ENCODE results near the gene TAP1.
A peak's percentile ranks its signal among the peaks of the same experiment; 100 is the strongest.

TAP1 gene

DNA sequence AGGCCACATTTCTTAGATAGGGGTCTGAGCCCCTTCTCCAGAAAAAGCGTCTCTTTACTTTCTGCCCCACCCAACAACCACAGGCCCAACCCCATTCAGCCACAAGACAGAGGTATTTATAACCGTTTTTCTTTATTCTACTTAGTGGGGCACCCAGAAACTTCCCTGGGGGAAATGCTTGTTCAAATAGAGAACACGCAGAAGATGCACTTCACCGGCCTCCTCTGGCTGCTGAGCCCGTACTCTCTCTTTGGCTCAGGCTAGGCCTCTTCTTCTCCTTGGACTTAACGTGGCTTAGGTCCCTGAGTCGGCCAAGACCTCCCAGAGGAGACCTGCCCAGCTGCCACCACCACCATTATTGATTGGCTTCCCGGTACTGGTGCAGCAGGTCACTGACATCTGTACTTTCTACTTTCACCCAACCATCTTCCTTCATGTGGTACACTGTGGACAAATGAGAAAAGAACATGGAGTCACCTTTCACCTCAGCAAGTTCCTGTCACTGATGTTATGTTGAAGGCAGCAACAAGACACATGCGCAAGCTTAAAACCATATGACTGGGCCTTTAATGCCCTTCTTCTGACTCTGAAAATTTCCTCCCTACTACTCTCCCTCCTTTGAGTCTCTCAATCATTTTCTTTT lies 12.8 kb downstream of the TAP1 start:
- no peak for DNase-seq (ENCODE audit: low read depth in 1 of 2, low spot score in 1 of 2)

DNA sequence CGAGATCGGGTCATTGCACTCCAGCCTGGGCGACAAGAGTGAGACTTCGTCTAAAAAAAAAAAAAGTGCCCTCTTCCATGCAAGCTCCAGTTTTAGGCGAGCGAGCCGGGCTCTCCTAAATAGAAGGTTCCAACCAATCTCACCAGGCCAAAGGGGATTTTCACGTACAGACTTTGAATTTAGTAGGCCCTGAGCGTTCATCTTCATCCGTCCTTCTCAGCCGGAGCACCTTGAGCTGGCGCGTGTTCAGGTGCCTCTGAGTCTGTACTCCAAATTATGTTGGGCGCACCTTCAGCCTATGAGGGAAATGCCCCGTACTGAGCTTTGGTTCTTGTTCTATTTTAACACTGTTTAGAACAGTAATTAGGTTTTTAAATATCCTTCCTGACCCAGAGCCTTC lies 14.1 kb downstream of the TAP1 start:
- DNase-seq (ENCODE audit: low read depth in 1 of 2, low spot score in 1 of 2): no peak

DNA sequence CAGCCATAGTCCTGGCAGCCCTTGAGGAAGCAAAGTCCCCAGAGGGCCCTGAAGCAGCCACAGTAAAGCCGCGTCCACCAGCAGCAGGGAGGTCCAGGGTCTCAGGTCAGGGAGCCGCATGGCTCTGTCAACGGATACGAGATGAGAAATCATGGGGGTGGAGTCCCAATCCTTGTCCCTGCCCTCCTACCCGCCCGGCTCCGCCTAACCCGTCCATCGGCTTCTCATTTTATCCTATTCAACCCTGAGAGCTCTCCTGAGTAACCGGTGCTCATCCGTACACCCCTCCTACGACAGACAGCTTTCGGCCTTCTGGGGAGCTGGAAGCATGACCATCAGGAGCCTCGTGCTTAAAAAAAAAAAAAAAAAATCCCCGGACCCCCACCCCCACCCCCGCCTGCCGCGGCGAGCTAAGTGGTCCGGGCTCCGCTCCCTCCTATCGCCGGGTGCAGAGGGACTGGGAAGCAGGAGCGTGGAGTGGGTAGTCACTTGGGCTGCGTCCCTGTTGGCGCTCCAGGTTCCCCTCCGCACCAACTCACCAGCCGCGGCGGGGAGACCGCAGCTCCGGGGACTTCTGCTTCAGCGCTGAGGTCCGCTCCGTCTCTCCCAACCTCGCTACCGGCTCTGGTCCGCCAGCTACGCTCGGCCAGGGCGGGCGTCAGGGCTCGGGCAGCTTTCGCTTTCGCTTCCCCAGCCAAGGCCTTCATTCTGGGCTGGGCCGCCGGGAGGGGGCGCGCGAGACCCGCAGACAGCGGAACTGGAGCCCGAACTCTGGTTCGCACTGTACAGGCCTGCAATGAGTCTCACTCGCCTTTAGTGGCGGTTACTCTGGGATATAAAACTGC lies 15.2 kb downstream of the TAP1 start, which contains the start of gene TAP2:
Gene TAP2 (minus strand): TSS at position 626 of the 845 bp plus-strand sequence. CDS start 506 bp downstream, at position 120.
- DNase-seq (ENCODE audit: low read depth in 1 of 2, low spot score in 1 of 2): peak; percentile 97 to 99

DNA sequence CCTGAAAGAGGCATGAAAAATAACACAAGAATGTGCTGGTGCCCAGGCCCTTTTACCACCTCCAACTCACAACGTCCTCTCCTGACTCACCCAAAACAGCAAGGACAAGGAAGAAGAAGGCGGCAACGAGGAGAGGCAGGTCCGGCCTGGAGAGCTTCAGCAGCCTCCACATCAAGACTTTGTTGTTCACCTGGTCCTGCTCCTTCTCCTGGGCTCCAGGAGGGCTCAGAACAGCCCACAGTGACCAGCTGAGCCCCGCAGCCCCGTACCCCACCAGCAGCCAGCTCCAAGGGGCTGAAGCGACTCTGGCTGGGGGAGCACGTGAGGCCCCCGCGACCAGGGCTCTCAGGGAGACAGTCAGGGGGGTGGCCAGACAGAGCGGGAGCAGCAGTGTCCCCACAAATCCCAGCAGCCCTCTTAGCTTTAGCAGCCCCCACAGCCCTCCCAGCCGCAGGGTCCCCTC lies 15.8 kb downstream of the TAP1 start:
- no peak for DNase-seq (ENCODE audit: low read depth in 1 of 2, low spot score in 1 of 2)

DNA sequence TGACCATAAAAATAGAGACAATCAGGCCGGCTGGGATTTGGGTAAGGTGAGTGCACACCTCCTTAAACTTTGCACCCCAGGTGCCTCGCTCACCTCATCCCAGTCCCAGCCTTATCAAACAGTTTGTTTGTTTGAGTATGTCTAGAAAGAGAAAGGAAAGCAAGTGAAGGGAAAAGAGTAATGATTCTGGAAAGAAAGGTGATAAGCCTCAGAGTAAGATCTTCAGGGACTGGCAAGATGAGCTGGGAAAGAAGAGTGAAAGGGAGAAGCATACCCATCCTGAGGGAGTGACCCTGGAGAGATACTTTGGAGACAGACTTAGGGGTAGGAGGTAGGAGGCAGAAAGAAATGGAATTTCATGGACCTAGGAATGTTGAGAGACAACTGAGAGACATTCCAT lies 16.6 kb downstream of the TAP1 start:
- DNase-seq (ENCODE audit: low read depth in 1 of 2, low spot score in 1 of 2): no peak

DNA sequence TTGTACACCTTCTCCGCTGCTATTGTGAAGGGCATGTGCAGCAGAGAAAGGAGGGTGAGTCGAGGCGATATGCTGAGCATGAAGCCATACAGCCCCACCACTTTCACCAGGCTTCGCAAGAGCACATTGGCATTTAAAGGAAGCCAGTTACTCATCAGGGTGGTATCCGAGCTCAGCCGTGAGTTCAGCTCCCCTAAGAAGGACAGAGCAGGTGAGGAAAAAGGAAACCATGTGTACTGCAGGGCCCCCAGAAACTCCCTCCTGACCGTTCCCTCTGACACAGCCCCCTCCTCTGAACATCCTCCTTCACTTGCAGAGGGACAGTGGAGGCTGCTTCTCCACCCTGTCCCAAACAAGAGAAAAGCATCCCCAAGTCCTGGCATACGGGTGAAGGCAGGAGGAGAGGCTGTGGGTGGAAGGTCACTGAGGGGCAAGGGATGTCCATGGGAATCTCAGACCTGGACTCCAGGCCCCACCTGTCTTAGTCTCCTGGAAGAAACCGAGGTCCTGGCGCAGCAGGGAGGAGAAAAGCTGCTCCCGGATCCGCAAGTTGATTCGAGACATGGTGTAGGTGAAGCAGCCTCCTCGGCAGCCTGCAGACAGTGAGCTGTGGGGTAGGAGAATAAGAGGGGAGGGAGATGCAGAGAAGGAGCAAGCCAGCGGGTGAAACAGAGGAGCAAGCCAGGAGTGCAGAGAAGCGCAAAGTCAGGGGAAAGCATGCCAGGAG lies 18.2 kb downstream of the TAP1 start:
- DNase-seq (ENCODE audit: low read depth in 1 of 2, low spot score in 1 of 2): no peak

DNA sequence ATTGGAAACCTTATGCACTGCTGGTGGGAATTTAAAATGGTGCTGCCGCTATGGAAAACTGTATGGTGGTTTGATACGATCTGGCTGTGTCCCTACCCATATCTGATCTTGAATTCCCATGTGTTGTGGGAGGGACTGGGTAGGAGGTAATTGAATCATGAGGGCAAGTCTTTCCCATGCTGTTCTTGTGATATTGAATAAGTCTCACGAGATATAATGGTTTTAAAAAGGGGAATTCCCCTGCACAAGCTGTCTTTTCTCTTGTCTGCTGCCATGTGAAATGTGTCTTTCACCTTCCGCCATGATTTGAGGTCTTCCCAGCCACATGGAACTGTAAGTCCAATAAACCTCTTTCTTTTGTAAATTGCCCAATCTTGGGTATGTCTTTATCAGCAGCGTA lies 19.8 kb downstream of the TAP1 start:
- DNase-seq (ENCODE audit: low read depth in 1 of 2, low spot score in 1 of 2): no peak

DNA sequence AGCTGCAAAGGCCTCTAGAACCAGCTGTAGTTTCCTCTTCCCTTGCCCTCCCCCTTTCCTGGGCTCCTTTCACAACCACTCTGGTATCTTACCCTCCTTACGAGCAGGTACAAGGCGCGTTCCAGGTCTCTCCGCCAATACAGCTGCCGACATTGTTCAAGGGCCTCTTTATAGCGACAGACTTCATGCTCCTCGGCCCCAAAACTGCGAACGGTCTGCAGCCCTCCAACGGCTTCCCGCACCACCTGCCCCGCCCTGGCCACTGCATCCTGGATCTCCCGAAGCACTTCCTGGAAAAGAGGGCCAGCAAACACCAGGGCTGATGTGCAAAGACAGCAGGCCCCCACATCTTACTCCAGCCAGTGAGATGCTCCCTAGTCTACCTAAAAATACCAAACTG lies 21.0 kb downstream of the TAP1 start:
- no peak for DNase-seq (ENCODE audit: low read depth in 1 of 2, low spot score in 1 of 2)

DNA sequence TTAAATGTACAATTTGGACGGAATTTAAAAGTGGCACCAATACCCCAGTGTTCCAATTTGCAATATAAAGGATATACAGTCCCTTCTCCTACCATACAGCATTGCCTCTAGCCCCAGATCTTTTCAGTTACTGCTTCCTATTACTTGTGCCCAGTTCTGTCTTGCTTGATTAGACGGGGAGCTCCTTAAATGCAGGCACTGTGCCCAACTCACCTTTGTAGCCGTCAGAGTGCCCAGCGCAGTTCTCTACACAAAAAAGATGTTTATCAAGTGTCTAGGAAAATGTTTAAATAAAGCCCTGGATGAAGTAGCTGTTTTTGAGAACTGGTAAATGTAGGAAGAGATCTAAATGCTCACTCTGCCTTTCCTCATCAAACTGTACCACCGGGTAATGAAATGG lies 22.6 kb downstream of the TAP1 start:
- no peak for DNase-seq (ENCODE audit: low read depth in 1 of 2, low spot score in 1 of 2)

DNA sequence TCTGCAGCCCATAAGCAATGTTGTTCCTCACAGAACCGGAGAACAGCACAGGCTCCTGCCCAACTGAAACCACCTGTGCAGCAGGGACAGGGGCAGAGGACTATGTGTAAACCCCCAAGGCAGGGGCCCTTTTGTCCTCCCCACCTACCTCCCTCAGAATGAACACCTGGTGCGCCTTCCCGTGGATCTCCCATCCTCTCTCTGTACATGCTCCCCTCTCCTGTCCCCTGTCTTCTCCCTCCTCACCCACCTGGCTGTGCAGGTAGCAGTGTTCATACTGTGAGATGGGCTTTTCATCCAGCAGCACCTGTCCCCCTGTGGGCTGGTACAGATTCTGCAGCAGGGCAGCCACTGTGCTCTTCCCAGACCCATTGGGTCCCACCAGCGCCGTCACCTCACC lies 23.5 kb downstream of the TAP1 start:
- DNase-seq (ENCODE audit: low read depth in 1 of 2, low spot score in 1 of 2): no peak

DNA sequence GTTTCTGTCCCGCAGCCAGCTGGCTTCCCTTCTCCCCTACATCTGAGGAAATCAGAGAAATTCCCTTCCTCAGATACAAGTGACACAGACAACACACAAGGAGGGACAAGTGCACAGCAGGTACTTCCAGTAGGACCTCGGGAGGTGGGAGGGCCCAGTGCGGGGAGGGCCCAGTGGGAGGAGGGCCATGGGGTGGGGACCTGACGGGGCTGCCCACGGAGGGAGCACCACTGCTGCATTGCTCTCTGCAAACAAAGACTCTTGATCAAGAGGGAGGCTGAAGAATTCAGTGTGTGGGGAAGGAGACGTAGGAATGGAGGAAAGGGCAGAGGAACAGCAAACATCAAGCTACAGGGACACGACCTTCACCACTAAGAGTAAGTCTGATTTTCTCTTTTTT lies 24.0 kb downstream of the TAP1 start:
- DNase-seq (ENCODE audit: low read depth in 1 of 2, low spot score in 1 of 2): no peak

DNA sequence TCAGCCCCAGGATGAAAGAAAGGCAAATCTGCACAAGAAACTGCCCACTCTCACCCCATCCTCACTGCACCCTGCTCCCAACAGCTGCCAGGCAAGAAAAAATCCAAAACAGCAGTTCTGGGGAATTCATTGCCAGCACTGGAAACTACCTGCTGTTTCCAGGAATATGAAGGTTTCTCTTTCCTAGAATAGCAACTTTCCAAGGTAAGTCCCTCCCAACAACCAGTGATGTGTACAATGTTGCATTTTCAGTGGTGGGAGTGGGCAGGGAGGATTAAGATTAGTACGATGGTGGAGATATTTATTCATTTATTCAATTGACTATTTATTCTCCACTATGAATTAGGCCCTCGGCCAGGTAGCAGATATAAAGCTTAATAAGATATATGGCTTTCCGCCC lies 26.5 kb downstream of the TAP1 start:
- DNase-seq (ENCODE audit: low read depth in 1 of 2, low spot score in 1 of 2): no peak

DNA sequence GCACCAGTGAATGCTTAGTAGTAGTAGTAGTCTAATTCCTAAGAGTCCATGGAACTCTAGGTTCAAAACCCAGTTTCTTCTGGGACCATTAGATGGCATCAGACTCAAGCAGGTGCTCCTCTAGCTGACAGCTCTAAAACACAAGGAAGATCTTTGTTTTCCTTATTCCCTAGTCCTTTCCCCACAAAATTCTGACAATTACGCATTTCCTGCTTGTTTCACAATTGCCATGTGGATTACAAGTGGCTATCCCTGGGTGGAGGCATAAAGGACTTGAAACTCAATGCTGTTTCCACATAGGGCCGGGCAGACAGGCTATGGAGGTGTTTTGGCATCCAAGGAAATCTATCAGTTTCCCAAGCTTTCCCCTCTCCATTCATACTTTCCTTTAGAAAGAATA lies 27.5 kb downstream of the TAP1 start:
- no peak for DNase-seq (ENCODE audit: low read depth in 1 of 2, low spot score in 1 of 2)

DNA sequence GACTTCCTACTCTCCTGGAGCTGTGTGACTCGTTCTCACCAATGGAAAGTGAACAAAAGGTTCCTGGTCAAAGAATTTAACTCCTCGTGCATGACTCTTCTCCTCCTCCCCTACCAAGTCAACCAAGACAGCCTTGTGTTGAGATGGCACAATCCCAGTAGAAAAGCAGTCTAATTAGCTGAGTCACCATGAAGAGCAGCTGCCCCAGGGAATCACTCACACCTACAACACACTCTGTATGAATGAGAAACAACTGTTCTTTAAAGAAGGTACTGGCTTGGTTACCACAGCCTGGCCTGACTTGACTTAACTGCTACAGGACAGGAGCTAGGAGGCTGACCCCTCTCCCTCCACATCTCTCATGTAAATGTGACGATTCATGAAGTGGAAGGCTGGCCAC lies 33.8 kb downstream of the TAP1 start:
- DNase-seq (ENCODE audit: low read depth in 1 of 2, low spot score in 1 of 2): no peak

DNA sequence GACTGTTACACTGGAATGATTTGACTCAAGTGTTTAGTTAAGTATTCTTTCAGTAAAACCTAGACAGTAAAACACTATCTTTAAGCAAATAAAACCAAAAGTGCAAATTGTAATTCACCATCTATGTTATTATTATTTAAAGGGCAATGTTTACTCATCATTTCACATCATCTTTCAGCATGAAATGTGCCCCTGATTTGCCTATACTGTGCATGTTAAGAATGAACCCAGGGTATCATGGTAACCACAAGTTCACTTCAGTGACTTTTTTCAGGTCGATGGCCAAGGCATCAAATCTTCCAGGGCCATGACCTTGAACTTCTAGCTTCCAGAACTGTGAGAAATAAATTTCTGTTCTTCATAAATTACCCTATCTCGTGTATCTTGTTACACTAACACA lies 34.6 kb downstream of the TAP1 start:
- no peak for DNase-seq (ENCODE audit: low read depth in 1 of 2, low spot score in 1 of 2)

DNA sequence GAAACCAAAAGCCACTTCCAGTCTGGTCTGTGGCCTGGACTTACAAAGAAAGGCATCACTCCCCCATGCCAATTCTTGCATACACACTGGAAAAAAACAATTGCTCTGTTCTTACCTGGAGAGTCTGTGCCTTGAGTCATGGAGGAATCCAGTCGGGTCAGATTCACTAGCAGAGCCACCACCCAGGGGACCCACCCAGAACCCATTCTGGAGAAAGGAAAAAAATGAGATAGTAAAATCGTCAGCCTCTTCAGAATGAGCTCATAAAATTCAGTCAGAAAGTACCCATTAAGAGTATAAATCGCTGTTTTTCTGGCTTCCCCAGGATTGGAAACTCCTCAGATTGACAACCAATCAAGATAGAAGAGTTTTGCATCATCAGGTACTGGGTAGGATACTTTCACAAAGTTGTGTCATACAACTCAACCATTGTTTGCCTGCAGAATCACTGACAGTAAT lies 36.7 kb downstream of the TAP1 start, which contains the start of gene HLA-DOB:
Gene HLA-DOB (minus strand): TSS at position 257 of the 459 bp plus-strand sequence. CDS start 51 bp downstream, at position 206.
- no peak for DNase-seq (ENCODE audit: low read depth in 1 of 2, low spot score in 1 of 2)

DNA sequence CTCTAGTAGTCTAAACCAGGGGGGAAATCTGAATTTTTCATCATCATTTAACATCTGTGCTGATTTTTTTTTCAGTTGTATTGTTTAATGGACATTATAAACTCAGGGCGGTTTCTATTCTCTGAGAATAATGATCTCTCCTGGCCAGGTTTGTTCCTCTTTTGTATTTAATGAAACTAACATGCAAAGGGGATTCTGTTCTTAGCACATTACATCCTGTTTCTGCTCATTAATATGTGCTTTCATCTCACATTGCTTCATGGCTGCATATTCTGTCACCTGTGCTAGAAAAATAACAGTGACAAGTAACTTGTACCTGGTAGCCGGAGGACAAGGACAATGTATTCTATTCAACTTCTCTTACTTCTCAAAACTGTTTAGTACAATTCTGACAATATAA lies 37.5 kb downstream of the TAP1 start:
- no peak for DNase-seq (ENCODE audit: low read depth in 1 of 2, low spot score in 1 of 2)

DNA sequence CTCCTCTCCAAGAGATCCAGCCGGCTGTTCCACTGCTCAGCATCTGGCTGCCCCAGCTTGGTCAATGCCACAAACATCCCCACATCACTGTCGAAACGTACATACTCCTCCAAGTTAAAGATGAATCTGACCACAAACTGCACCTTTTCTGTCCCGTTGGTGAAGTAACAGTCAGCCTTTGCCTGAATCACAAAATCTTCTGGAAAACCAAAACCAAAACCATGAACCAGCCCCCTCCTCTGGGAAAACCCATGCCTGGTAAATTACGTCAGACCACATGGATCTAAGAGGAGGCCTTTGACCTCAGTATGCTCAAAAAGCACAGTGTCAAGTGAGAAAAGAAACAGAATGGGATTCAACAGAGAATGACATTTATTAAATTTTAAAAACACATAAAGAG lies 38.4 kb downstream of the TAP1 start:
- no peak for DNase-seq (ENCODE audit: low read depth in 1 of 2, low spot score in 1 of 2)

DNA sequence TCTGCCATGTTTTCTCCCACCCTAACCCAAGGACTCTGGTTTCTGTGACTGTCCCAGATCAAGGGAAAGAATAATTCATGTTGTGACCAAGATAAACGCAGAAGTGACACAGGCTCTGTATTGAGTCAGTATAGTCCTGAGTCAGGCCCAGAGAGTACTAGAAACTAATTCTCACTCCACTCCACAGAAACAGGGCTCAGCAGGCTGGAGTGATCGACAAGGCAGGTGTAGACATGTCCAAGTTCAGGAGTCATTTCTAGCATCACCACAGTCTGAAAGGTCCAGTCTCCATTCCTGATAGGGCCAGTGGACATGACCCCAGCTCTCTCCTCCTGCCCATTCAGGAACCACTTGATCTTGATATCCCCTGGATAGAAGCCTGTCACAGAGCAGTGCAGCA lies 39.4 kb downstream of the TAP1 start:
- no peak for DNase-seq (ENCODE audit: low read depth in 1 of 2, low spot score in 1 of 2)

DNA sequence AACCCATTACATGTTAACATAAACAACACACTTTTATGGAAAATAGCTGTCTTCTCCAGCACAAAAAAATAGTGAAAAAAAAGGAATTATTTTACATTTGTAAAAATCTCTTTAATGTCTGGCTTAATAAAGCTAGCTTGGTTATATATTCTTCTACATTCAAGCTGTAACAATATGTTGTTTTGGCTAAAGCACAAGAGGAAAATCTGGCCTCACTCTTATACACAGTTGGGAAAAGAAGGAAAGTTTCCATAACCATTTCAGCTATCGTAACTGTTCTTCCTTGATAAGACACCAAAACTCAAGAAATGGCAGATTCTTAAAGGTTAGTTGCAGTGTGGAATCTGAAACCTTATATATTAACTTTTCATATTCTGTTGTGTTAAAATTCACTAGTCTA lies 44.3 kb downstream of the TAP1 start:
- DNase-seq (ENCODE audit: low read depth in 1 of 2, low spot score in 1 of 2): no peak

DNA sequence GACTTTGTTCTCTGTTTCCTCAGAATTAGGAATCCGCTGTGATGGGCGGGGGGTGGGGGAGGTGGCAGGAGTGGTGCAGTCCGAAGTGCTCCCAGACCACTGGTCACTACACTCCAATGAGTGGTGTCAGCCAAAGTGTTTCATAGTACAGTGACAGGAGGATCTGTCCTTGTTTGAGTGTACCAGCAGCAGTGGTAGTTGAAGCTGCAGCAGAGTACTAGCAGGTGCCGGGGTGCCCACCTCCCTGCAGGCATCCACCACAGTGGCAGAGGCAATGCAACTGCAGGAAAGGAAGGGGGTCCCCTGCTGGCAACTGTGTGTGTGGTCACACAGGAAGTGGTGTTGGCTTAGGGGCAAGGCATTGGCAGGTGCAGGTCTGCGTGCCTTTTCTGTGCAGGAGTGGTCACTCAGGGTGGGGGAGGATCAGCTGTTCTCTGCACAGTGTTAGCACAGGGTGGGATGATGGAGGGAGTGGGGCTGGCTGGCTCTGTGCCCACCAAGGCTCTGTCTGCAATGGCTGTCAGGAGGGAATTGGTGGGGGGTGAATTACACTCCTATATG lies 46.4 kb downstream of the TAP1 start:
- no peak for DNase-seq (ENCODE audit: low read depth in 1 of 2, low spot score in 1 of 2)
